Liver (tissue), 9 donors: ENCODE data around the gene CCDC8. TPM values are rescaled to one million over a fixed set of nuclear protein-coding genes. Genes with fewer than 3 reads are reported as not detected.

Experiments used
- DNase-seq: peaks from one replicate; pipeline ENCODE4 v3.0.0-alpha.2; 2017; ENCODE audit warnings: low spot score
- H3K27ac ChIP-seq, 2 donors: one replicate each; pipeline ENCODE4 v1.7.0; 2013; ENCODE audit warnings: inconsistent platforms in 2 of 2, low read length in 2 of 2, control low read depth in 1 of 2, low read depth in 1 of 2, mild to moderate bottlenecking in 1 of 2
- H3K27me3 ChIP-seq, 4 donors: one replicate each; pipeline versions ENCODE4 v1.6.1 to v1.7.0; 2013; ENCODE audit warnings: low read length in 3 of 4, inconsistent platforms in 1 of 4, mild to moderate bottlenecking in 1 of 4, moderate library complexity in 1 of 4; ENCODE audit not compliant: control insufficient read depth in 4 of 4, insufficient read depth in 4 of 4
- H3K36me3 ChIP-seq, 4 donors: one replicate each; pipeline versions ENCODE4 v1.6.1 to v1.7.0; 2013; ENCODE audit warnings: low read length in 3 of 4, mild to moderate bottlenecking in 3 of 4, low read depth in 1 of 4, moderate library complexity in 1 of 4; ENCODE audit not compliant: control insufficient read depth in 4 of 4, insufficient read depth in 3 of 4
- H3K4me1 ChIP-seq, 4 donors: one replicate each; pipeline versions ENCODE4 v1.6.1 to v1.7.0; 2013; ENCODE audit warnings: low read length in 3 of 4, mild to moderate bottlenecking in 3 of 4, moderate library complexity in 1 of 4; ENCODE audit not compliant: control insufficient read depth in 4 of 4, insufficient read depth in 4 of 4
- H3K4me3 ChIP-seq, 3 donors: one replicate each; pipeline versions ENCODE4 v1.6.1 to v1.7.0; 2013; ENCODE audit warnings: low read length in 3 of 3, control low read depth in 1 of 3, low read depth in 1 of 3, mild to moderate bottlenecking in 1 of 3
- H3K9ac ChIP-seq, 2 donors: one replicate each; pipeline ENCODE4 v1.7.0; 2013; ENCODE audit warnings: low read length in 2 of 2, mild to moderate bottlenecking in 2 of 2, moderate library complexity in 2 of 2, control low read depth in 1 of 2, low read depth in 1 of 2
- H3K9me3 ChIP-seq, 4 donors: one replicate each; pipeline versions ENCODE4 v1.6.1 to v1.7.0; 2013; ENCODE audit warnings: low read length in 3 of 4; ENCODE audit not compliant: control insufficient read depth in 4 of 4
- EGR1 ChIP-seq, 2 donors: IDR thresholded peaks; 2 replicates each; pipeline ENCODE4 v1.6.1; 2016 to 2018; ENCODE audit warnings: antibody characterized with exemption in 2 of 2, low read depth in 2 of 2
- FOXA1 ChIP-seq: IDR thresholded peaks from 2 replicates; pipeline ENCODE4 v1.6.1; 2016; ENCODE audit warnings: antibody characterized with exemption
- FOXA2 ChIP-seq: IDR thresholded peaks from 2 replicates; pipeline ENCODE4 v1.6.1; 2016; ENCODE audit warnings: antibody characterized with exemption
- GABPA ChIP-seq, 2 donors: IDR thresholded peaks in 1 of 2; conservative IDR thresholded peaks in 1 of 2; 2 replicates each; pipeline ENCODE4 v1.6.1; 2016; ENCODE audit warnings: antibody characterized with exemption in 2 of 2, mild to moderate bottlenecking in 1 of 2, moderate library complexity in 1 of 2
- HNF4A ChIP-seq, 2 donors: conservative IDR thresholded peaks; 2 replicates each; pipeline ENCODE4 v1.6.1; 2016; ENCODE audit warnings: antibody characterized with exemption in 2 of 2, mild to moderate bottlenecking in 2 of 2
- HNF4G ChIP-seq: IDR thresholded peaks from 2 replicates; pipeline ENCODE4 v1.6.1; 2016; ENCODE audit warnings: antibody characterized with exemption
- JUND ChIP-seq, 2 donors: IDR thresholded peaks; 2 replicates each; pipeline ENCODE4 v1.6.1; 2016; ENCODE audit warnings: antibody characterized with exemption in 2 of 2
- NR2F2 ChIP-seq: IDR thresholded peaks from 2 replicates; pipeline ENCODE4 v1.6.1; 2016; ENCODE audit warnings: antibody characterized with exemption
- RAD21 ChIP-seq, 2 donors: IDR thresholded peaks; 2 replicates each; pipeline ENCODE4 v1.6.1; 2016; ENCODE audit warnings: antibody characterized with exemption in 2 of 2, mild to moderate bottlenecking in 2 of 2
- RXRA ChIP-seq, 2 donors: IDR thresholded peaks; 2 replicates each; pipeline ENCODE4 v1.6.1; 2017 to 2018; ENCODE audit warnings: antibody characterized with exemption in 2 of 2, mild to moderate bottlenecking in 1 of 2
- SP1 ChIP-seq: IDR thresholded peaks from 2 replicates; pipeline ENCODE4 v1.6.1; 2018; ENCODE audit warnings: antibody characterized with exemption, mild to moderate bottlenecking
- TAF1 ChIP-seq: conservative IDR thresholded peaks from 2 replicates; pipeline ENCODE4 v1.6.1; 2016; ENCODE audit warnings: antibody characterized with exemption, mild to moderate bottlenecking
- YY1 ChIP-seq: IDR thresholded peaks from 2 replicates; pipeline ENCODE4 v1.6.1; 2016; ENCODE audit warnings: antibody characterized with exemption, mild to moderate bottlenecking
- WGBS: extraction: QIAGEN DNeasy Blood & Tissue Kit; methylation state at CpG from one replicate; pipeline ENCODE4 v1.1.7; 2013; 5-methylcytosine and 5-hydroxymethylcytosine counted together
- polyA plus RNA-seq, 2 donors: library from polyadenylated mRNA; stranded (reverse) in 1 of 2; unstranded in 1 of 2; fragments of 200-250 nt in 1 of 2; fragments of >200 nt in 1 of 2; fragmentation: Nextera tagmentation in 1 of 2; extraction: Ambion mirVana in 1 of 2; gene quantifications; one replicate each; pipeline versions ENCODE4 v1.2.1 to v1.2.3, GENCODE V29; 2013 to 2015
- total RNA-seq, 2 donors: library from RNA; depleted of rRNA; stranded (reverse); fragments of >200 nt; gene quantifications; one replicate each; pipeline ENCODE4 v1.2.3, GENCODE V29; 2014
- TF ChIP-seq, protein P1 (sequence below): IDR thresholded peaks from 2 replicates; pipeline ENCODE4 v1.6.1; 2016; ENCODE audit warnings: antibody characterized with exemption
- TF ChIP-seq, protein P2 (sequence below): IDR thresholded peaks from 2 replicates; pipeline ENCODE4 v1.6.1; 2016; ENCODE audit warnings: antibody characterized with exemption
- TF ChIP-seq, protein P3 (sequence below): IDR thresholded peaks from 2 replicates; pipeline ENCODE4 v1.6.1; 2016; ENCODE audit warnings: antibody characterized with exemption
- TF ChIP-seq, protein P4 (sequence below): fragments of 150-350 bp; IDR thresholded peaks from 2 replicates; pipeline ENCODE4 v1.5.1; 2017; ENCODE audit warnings: improper control_type of control experiment, low read depth, low read length; ENCODE audit not compliant: missing input control
- TF ChIP-seq, protein P5 (sequence below): IDR thresholded peaks from 2 replicates; pipeline ENCODE4 v1.6.1; 2016; ENCODE audit warnings: antibody characterized with exemption, mild to moderate bottlenecking
- donor health status: healthy.
- donor health status: healthy.
- donor health status: healthy.
- donor health status: healthy.
- donor health status: healthy.

Gene CCDC8
- total and polyA plus RNA-seq, 4 donors, result 0.18 to 5.9 (median 0.62) TPM

DNA sequence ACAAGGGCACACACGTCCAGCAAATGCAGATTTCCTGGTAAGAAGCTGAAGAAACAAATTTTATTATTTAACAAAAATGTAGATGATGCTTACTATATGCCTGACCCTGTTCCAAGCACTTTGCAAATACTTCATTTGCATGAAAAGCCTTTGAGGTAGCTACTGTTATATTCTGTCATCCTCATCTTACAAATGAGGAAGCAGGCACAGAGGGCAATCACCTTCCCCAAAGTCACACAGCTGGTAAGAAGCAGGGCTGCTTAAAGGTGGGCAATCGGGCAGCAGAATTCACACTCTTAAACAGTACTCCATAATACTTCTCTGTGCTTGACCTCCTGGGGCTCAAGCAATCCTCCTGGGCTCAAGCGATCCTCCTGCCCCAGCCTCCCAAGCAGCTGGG lies 33.6 kb upstream of the CCDC8 start:
- DNase-seq, result no peak
- H3K9me3 ChIP-seq, result no peaks in the 10 kb centered on the region
- no peak overlapping the region for H3K27ac ChIP-seq
- no peaks in the 10 kb centered on the region for H3K36me3 ChIP-seq
- no peak for TF ChIP-seq FOXA2
- no peak for TF ChIP-seq EGR1 (IDR thresholded peaks at IDR 0.05; ENCODE audit: low read depth in 2 of 2)
- TF ChIP-seq, protein P1, sequence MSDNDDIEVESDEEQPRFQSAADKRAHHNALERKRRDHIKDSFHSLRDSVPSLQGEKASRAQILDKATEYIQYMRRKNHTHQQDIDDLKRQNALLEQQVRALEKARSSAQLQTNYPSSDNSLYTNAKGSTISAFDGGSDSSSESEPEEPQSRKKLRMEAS, result no peak
- TF ChIP-seq, protein P2, sequence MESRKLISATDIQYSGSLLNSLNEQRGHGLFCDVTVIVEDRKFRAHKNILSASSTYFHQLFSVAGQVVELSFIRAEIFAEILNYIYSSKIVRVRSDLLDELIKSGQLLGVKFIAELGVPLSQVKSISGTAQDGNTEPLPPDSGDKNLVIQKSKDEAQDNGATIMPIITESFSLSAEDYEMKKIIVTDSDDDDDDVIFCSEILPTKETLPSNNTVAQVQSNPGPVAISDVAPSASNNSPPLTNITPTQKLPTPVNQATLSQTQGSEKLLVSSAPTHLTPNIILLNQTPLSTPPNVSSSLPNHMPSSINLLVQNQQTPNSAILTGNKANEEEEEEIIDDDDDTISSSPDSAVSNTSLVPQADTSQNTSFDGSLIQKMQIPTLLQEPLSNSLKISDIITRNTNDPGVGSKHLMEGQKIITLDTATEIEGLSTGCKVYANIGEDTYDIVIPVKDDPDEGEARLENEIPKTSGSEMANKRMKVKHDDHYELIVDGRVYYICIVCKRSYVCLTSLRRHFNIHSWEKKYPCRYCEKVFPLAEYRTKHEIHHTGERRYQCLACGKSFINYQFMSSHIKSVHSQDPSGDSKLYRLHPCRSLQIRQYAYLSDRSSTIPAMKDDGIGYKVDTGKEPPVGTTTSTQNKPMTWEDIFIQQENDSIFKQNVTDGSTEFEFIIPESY, result no peak
- TF ChIP-seq, protein P3, sequence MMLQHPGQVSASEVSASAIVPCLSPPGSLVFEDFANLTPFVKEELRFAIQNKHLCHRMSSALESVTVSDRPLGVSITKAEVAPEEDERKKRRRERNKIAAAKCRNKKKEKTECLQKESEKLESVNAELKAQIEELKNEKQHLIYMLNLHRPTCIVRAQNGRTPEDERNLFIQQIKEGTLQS, result no peak
- TF ChIP-seq HNF4A (conservative IDR thresholded peaks at IDR 0.05), result no peak
- TF ChIP-seq NR2F2, result no peak
- TF ChIP-seq TAF1, result no peak
- TF ChIP-seq YY1, result no peak
- no peak for TF ChIP-seq FOXA1
- TF ChIP-seq GABPA (IDR thresholded peaks at IDR 0.05 in 1 of 2, conservative IDR thresholded peaks at IDR 0.05 in 1 of 2), result no peak
- TF ChIP-seq SP1, result no peak
- no peak for TF ChIP-seq HNF4G
- TF ChIP-seq, protein P4, sequence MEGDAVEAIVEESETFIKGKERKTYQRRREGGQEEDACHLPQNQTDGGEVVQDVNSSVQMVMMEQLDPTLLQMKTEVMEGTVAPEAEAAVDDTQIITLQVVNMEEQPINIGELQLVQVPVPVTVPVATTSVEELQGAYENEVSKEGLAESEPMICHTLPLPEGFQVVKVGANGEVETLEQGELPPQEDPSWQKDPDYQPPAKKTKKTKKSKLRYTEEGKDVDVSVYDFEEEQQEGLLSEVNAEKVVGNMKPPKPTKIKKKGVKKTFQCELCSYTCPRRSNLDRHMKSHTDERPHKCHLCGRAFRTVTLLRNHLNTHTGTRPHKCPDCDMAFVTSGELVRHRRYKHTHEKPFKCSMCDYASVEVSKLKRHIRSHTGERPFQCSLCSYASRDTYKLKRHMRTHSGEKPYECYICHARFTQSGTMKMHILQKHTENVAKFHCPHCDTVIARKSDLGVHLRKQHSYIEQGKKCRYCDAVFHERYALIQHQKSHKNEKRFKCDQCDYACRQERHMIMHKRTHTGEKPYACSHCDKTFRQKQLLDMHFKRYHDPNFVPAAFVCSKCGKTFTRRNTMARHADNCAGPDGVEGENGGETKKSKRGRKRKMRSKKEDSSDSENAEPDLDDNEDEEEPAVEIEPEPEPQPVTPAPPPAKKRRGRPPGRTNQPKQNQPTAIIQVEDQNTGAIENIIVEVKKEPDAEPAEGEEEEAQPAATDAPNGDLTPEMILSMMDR, result no peak
- TF ChIP-seq, protein P5, sequence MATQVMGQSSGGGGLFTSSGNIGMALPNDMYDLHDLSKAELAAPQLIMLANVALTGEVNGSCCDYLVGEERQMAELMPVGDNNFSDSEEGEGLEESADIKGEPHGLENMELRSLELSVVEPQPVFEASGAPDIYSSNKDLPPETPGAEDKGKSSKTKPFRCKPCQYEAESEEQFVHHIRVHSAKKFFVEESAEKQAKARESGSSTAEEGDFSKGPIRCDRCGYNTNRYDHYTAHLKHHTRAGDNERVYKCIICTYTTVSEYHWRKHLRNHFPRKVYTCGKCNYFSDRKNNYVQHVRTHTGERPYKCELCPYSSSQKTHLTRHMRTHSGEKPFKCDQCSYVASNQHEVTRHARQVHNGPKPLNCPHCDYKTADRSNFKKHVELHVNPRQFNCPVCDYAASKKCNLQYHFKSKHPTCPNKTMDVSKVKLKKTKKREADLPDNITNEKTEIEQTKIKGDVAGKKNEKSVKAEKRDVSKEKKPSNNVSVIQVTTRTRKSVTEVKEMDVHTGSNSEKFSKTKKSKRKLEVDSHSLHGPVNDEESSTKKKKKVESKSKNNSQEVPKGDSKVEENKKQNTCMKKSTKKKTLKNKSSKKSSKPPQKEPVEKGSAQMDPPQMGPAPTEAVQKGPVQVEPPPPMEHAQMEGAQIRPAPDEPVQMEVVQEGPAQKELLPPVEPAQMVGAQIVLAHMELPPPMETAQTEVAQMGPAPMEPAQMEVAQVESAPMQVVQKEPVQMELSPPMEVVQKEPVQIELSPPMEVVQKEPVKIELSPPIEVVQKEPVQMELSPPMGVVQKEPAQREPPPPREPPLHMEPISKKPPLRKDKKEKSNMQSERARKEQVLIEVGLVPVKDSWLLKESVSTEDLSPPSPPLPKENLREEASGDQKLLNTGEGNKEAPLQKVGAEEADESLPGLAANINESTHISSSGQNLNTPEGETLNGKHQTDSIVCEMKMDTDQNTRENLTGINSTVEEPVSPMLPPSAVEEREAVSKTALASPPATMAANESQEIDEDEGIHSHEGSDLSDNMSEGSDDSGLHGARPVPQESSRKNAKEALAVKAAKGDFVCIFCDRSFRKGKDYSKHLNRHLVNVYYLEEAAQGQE, result no peak
- H3K9ac ChIP-seq, result no peak overlapping the region
- H3K27me3 ChIP-seq, result no peaks in the 10 kb centered on the region
- H3K4me3 ChIP-seq, result no peak overlapping the region
- H3K4me1 ChIP-seq, result no peaks in the 10 kb centered on the region
- 46% methylated on average over 3 of the region's 3 CpGs for WGBS

DNA sequence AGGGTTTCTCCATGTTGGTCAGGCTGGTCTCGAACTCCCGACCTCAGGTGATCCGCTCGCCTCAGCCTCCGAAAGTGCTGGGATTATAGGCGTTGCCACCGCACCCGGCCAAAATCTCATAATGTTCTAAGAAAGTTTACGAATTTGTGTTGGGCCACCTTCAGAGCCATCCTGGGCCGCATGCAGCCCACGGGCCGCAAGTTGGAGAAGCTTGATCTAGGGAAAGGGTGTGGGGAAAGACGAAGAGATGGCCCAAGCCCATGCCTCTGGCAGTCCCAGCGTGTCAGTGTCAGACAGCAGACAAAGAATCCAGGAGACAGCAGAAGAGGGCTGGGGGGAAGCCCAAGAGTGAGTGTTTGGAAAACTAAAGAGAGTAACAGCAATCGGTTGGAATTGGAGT lies 32.7 kb upstream of the CCDC8 start:
- WGBS, result 83% methylated on average over 15 of the region's 15 CpGs
- H3K9me3 ChIP-seq, result no peaks in the 10 kb centered on the region
- DNase-seq, result no peak
- H3K27me3 ChIP-seq, result no peaks in the 10 kb centered on the region
- no peak overlapping the region for H3K9ac ChIP-seq
- no peak overlapping the region for H3K4me3 ChIP-seq
- H3K36me3 ChIP-seq, result no peaks in the 10 kb centered on the region
- no peaks in the 10 kb centered on the region for H3K4me1 ChIP-seq
- no peak overlapping the region for H3K27ac ChIP-seq
- no peak for TF ChIP-seq NR2F2
- TF ChIP-seq, protein P4, result no peak
- no peak for TF ChIP-seq HNF4A (conservative IDR thresholded peaks at IDR 0.05)
- TF ChIP-seq, protein P1, result no peak
- no peak for TF ChIP-seq JUND (IDR thresholded peaks at IDR 0.05)
- TF ChIP-seq GABPA (IDR thresholded peaks at IDR 0.05 in 1 of 2, conservative IDR thresholded peaks at IDR 0.05 in 1 of 2), result no peak
- no peak for TF ChIP-seq RXRA (IDR thresholded peaks at IDR 0.05)
- TF ChIP-seq, protein P3, result no peak
- no peak for TF ChIP-seq FOXA2
- TF ChIP-seq HNF4G, result no peak
- TF ChIP-seq RAD21 (IDR thresholded peaks at IDR 0.05), result no peak
- TF ChIP-seq FOXA1, result no peak
- TF ChIP-seq SP1, result no peak
- TF ChIP-seq EGR1 (IDR thresholded peaks at IDR 0.05; ENCODE audit: low read depth in 2 of 2), result no peak
